ENCODE results near the gene ASB18. TPM values are rescaled to one million over a fixed set of nuclear protein-coding genes. Genes with fewer than 3 reads are reported as not detected.

ASB18 gene
- total RNA-seq, 1 experiment from 2014 or later, result 0.46 TPM

GRCh38 chr2:236217926-236218325 lies 46.3 kb downstream of the ASB18 start:
- no peak overlapping the region for H3K4me2 ChIP-seq
- CTCF ChIA-PET, result interaction anchor here (0.6 kb wide), 1 partner anchor 62 kb away, joined by 7 read pairs; no protein-coding TSS in a partner anchor

GRCh38 chr2:236216711-236217110 lies 47.5 kb downstream of the ASB18 start:
- Histone ChIP-seq H2AFZ (no peak overlapping the region), H3K27ac (no peak overlapping the region), H3K79me2 (ENCODE audit: low read depth) (no peaks in the 10 kb centered on the region), H3F3A (ENCODE audit: insufficient read depth, low read depth) (no peaks in the 10 kb centered on the region), H3K9me3 (ENCODE audit: insufficient read depth, low read depth) (no peaks in the 10 kb centered on the region), H4K20me1 (ENCODE audit: insufficient read depth) (no peaks in the 10 kb centered on the region), H3K27me3 (ENCODE audit: insufficient read depth, low read depth) (no peaks in the 10 kb centered on the region), H3K9me2 (ENCODE audit: insufficient read depth) (no peaks in the 10 kb centered on the region), H3K4me3 (no peak overlapping the region), H3K36me3 (ENCODE audit: low read depth) (no peaks in the 10 kb centered on the region), H3K4me2 (no peak overlapping the region), H3K4me1 (replicated peaks; ENCODE audit: insufficient read depth) (no peaks in the 10 kb centered on the region)
- BruUV-seq (replicated peaks), result no TSS peak
- TF ChIP-seq CTCF (conservative IDR thresholded peaks at IDR 0.05) (no peak), EZH2 (IDR thresholded peaks at IDR 0.05; ENCODE audit: low read depth) (no peak)
- ChIA-PET CTCF (no interaction called here), POLR2A (ENCODE audit: unreplicated experiment) (interaction anchor here (0.6 kb wide), 1 partner anchor 235 kb away, joined by 3 read pairs; no protein-coding TSS in a partner anchor)
- intact Hi-C loops (cut with micrococcal nuclease; ENCODE audit: unreplicated experiment), result no loop called here
- no peak for DNase-seq

More at GRCh38 chr2:236217926-236218325, 46.3 kb downstream of the ASB18 start:
- Histone ChIP-seq H3K36me3 (ENCODE audit: low read depth) (no peaks in the 10 kb centered on the region), H3K79me2 (ENCODE audit: low read depth) (no peaks in the 10 kb centered on the region), H3K9me2 (ENCODE audit: insufficient read depth) (no peaks in the 10 kb centered on the region), H4K20me1 (ENCODE audit: insufficient read depth) (no peaks in the 10 kb centered on the region), H3K27ac (no peak overlapping the region), H3F3A (ENCODE audit: insufficient read depth, low read depth) (no peaks in the 10 kb centered on the region), H3K4me3 (no peak overlapping the region), H3K27me3 (ENCODE audit: insufficient read depth, low read depth) (no peaks in the 10 kb centered on the region), H2AFZ (no peak overlapping the region), H3K4me1 (replicated peaks; ENCODE audit: insufficient read depth) (no peaks in the 10 kb centered on the region), H3K9me3 (ENCODE audit: insufficient read depth, low read depth) (no peaks in the 10 kb centered on the region)
- TF ChIP-seq CTCF (conservative IDR thresholded peaks at IDR 0.05) (no peak), EZH2 (IDR thresholded peaks at IDR 0.05; ENCODE audit: low read depth) (no peak)
- intact Hi-C loops (cut with micrococcal nuclease; ENCODE audit: unreplicated experiment), result no loop called here
- POLR2A ChIA-PET (ENCODE audit: unreplicated experiment), result no interaction called here
- no TSS peak for BruUV-seq (replicated peaks)
- no peak for DNase-seq

- Histone ChIP-seq H2AFZ (no peak overlapping the region), H3K4me3 (no peak overlapping the region), H3K27me3 (ENCODE audit: insufficient read depth, low read depth) (no peaks in the 10 kb centered on the region), H3K9me2 (ENCODE audit: insufficient read depth) (no peaks in the 10 kb centered on the region), H4K20me1 (ENCODE audit: insufficient read depth) (no peaks in the 10 kb centered on the region), H3K27ac (no peak overlapping the region), H3K79me2 (ENCODE audit: low read depth) (no peaks in the 10 kb centered on the region), H3K36me3 (ENCODE audit: low read depth) (no peaks in the 10 kb centered on the region), H3F3A (ENCODE audit: insufficient read depth, low read depth) (no peaks in the 10 kb centered on the region), H3K9me3 (ENCODE audit: insufficient read depth, low read depth) (no peaks in the 10 kb centered on the region), H3K4me1 (replicated peaks; ENCODE audit: insufficient read depth) (no peaks in the 10 kb centered on the region), H3K4me2 (no peak overlapping the region)
- ChIA-PET CTCF (no interaction called here), POLR2A (ENCODE audit: unreplicated experiment) (no interaction called here)
- intact Hi-C loops (cut with micrococcal nuclease; ENCODE audit: unreplicated experiment), result no loop called here
- DNase-seq, result no peak
- BruUV-seq (replicated peaks), result no TSS peak
- no peak for TF ChIP-seq CTCF (conservative IDR thresholded peaks at IDR 0.05)
- TF ChIP-seq EZH2 (IDR thresholded peaks at IDR 0.05; ENCODE audit: low read depth), result no peak
Measured at GRCh38 chr2:236215761-236216333, 48.4 kb downstream of the ASB18 start.
